GM12878 (cell line): ENCODE results near the gene MRPL53. TPM values are rescaled to one million over a fixed set of nuclear protein-coding genes. Genes with fewer than 3 reads are reported as not detected.

Experiments used
- ATAC-seq: fragments of 200-7000 bp; cut with Tn5 transposase; 3 replicates; pipeline ENCODE4 v1.9.1; 2020; ENCODE audit warnings: mild to moderate bottlenecking, moderate library complexity
- BruUV-seq: library from RNA; stranded (reverse); fragments of 400-500 nt; replicated peaks from 2 replicates; lab custom pipeline; 2021; lab: Mats Ljungman, UMichigan
- CTCF ChIA-PET: fragments of 300-600 bp; sonication (Branson Sonifier 250); formaldehyde crosslinking; extraction: SDS; loops from one replicate; lab custom pipeline; 2021; ENCODE audit warnings: inconsistent platforms; lab: Yijun Ruan, JAX
- POLR2A ChIA-PET: fragments of 350-600 bp; formaldehyde crosslinking; extraction: SDS; loops from one replicate; lab custom pipeline; 2021; ENCODE audit warnings: inconsistent platforms; lab: Charles Lee
- RAD21 ChIA-PET: fragments of 300-600 bp; sonication (Branson Sonifier 250); formaldehyde crosslinking; loops from one replicate; lab custom pipeline; 2023; ENCODE audit warnings: antibody characterized with exemption; ENCODE audit not compliant: unreplicated experiment; lab: Charles Lee
- SMC1A ChIA-PET: fragments of 300-600 bp; sonication (Branson Sonifier 250); formaldehyde crosslinking; loops from one replicate; lab custom pipeline; 2023; ENCODE audit not compliant: unreplicated experiment, uncharacterized antibody; lab: Charles Lee
- DNase-seq: peaks from one replicate; pipeline ENCODE4 v3.0.0-alpha.2; 2011; ENCODE audit warnings: low read depth, low spot score
- FAIRE-seq: peaks from 3 replicates; lab custom pipeline; 2011; peaks lifted over from hg19 to GRCh38; lab: Jason Lieb, UNC
- H2AFZ ChIP-seq: 2 replicates; pipeline ENCODE4 v1.6.0; 2011; ENCODE audit warnings: low read depth, low read length, control low read depth; ENCODE audit not compliant: control insufficient read depth
- H3K27ac ChIP-seq: 2 replicates; pipeline ENCODE4 v1.5.1; 2011; ENCODE audit warnings: control low read depth; ENCODE audit not compliant: control insufficient read depth, insufficient read depth
- H3K27me3 ChIP-seq, 2 experiments: replicated peaks in 1 of 2; 2 replicates each; pipeline versions ENCODE4 v1.6.0 to v1.6.1; 2011; ENCODE audit warnings: low read length in 1 of 2; ENCODE audit not compliant: control insufficient read depth in 2 of 2, insufficient read depth in 2 of 2
- H3K36me3 ChIP-seq, 2 experiments: 2 replicates each; pipeline ENCODE4 v1.5.1; 2011; ENCODE audit warnings: low read length in 1 of 2; ENCODE audit not compliant: control insufficient read depth in 2 of 2, insufficient read depth in 2 of 2
- H3K4me1 ChIP-seq: 2 replicates; pipeline ENCODE4 v1.6.1; 2011; ENCODE audit warnings: mild to moderate bottlenecking, low read length, moderate library complexity, mixed read lengths; ENCODE audit not compliant: control insufficient read depth, insufficient read depth
- H3K4me2 ChIP-seq: 2 replicates; pipeline ENCODE4 v1.6.0; 2011; ENCODE audit warnings: control low read depth; ENCODE audit not compliant: control insufficient read depth, insufficient read depth
- H3K4me3 ChIP-seq: fragments of 200-600 bp; sonication (generic); 2 replicates; pipeline ENCODE4 v1.5.1; 2016
- H3K79me2 ChIP-seq: 2 replicates; pipeline ENCODE4 v1.6.0; 2011; ENCODE audit warnings: low read length; ENCODE audit not compliant: control insufficient read depth, insufficient read depth
- H3K9ac ChIP-seq: 2 replicates; pipeline ENCODE4 v1.8.0; 2011; ENCODE audit warnings: low read length, control low read depth, mixed read lengths; ENCODE audit not compliant: control insufficient read depth, insufficient read depth
- H3K9me3 ChIP-seq: replicated peaks from 3 replicates; pipeline ENCODE4 v1.5.1; 2011; ENCODE audit warnings: mild to moderate bottlenecking, low read length; ENCODE audit not compliant: control insufficient read depth, insufficient read depth
- H4K20me1 ChIP-seq: 2 replicates; pipeline ENCODE4 v1.6.0; 2011; ENCODE audit not compliant: control insufficient read depth, insufficient read depth
- HDAC6 ChIP-seq: fragments of 200-600 bp; sonication (generic); IDR thresholded peaks from one replicate; pipeline ENCODE4 v1.8.0; 2017; ENCODE audit warnings: antibody characterized with exemption; ENCODE audit not compliant: unreplicated experiment
- LARP7 ChIP-seq: fragments of 450-650 bp; IDR thresholded peaks from 2 replicates; pipeline ENCODE4 v1.6.1; 2017; ENCODE audit warnings: mild to moderate bottlenecking
- MEF2A ChIP-seq: IDR thresholded peaks from 2 replicates; pipeline ENCODE4 v1.6.1; 2011; ENCODE audit warnings: low read depth, mild to moderate bottlenecking, low read length, moderate library complexity; ENCODE audit not compliant: insufficient read depth
- NR2C2 ChIP-seq: IDR thresholded peaks from 2 replicates; pipeline ENCODE4 v1.6.1; 2011; ENCODE audit warnings: borderline replicate concordance, low read depth; ENCODE audit not compliant: control insufficient read depth, insufficient read length
- RAD21 ChIP-seq: IDR thresholded peaks from 2 replicates; pipeline ENCODE4 v1.6.1; 2011; ENCODE audit warnings: mild to moderate bottlenecking, low read depth, low read length, moderate library complexity; ENCODE audit not compliant: insufficient read depth
- SMAD5 ChIP-seq: IDR thresholded peaks from 2 replicates; pipeline ENCODE4 v1.6.1; 2016; ENCODE audit warnings: antibody characterized with exemption, low read depth
- ZNF384 ChIP-seq: IDR thresholded peaks from 2 replicates; pipeline ENCODE4 v1.6.1; 2012; ENCODE audit warnings: low read depth, mild to moderate bottlenecking, low read length, improper control_type of control experiment, borderline replicate concordance
- WGBS: methylation state at CpG from one replicate; pipeline ENCODE4 v1.1.6; 2016; ENCODE audit warnings: low lambda C conversion rate; ENCODE audit not compliant: insufficient replicate concordance, insufficient coverage; ENCODE audit errors: missing lambda C conversion rate; 5-methylcytosine and 5-hydroxymethylcytosine counted together
- in situ Hi-C: fragments of 300-500 bp; cut with MboI; formaldehyde crosslinking; loops from 9 replicates; pipeline ENCODE4 v1.14.3; 2018; ENCODE audit warnings: mixed read lengths
- intact Hi-C: fragments of 100-400 bp; cut with micrococcal nuclease; formaldehyde crosslinking; loops from one replicate; pipeline ENCODE4 v1.14.2; 2022; ENCODE audit not compliant: unreplicated experiment
- polyA plus RNA-seq, 11 experiments: library from polyadenylated mRNA; depleted of rRNA in 4 of 11; unstranded in 6 of 11; stranded (reverse) in 5 of 11; fragments of >200 nt; fragmentation: Nextera tagmentation in 4 of 11; fragmentation: Illumina TruSeq in 1 of 11; extraction: Ambion mirVana in 4 of 11; extraction: Trizol in 1 of 11; gene quantifications; 1 replicate in 1 of 11; 2 replicates in 10 of 11; pipeline versions ENCODE4 v1.2.1 to v1.2.3, GENCODE V29; 2011 to 2016; ENCODE audit warnings: inconsistent platforms in 2 of 11, missing spikeins in 2 of 11, low read depth in 1 of 11
- total RNA-seq, 4 experiments: library from RNA; depleted of rRNA in 3 of 4; stranded (reverse); fragments of >200 nt in 3 of 4; fragmentation: Illumina TruSeq in 1 of 4; extraction: Trizol in 1 of 4; gene quantifications; 2 replicates each; pipeline versions ENCODE4 v1.2.1 to v1.2.3, GENCODE V29; 2013 to 2021
- TF ChIP-seq, protein P1 (sequence below): fragments of 450-650 bp; IDR thresholded peaks from 2 replicates; pipeline ENCODE4 v1.6.1; 2017; ENCODE audit warnings: mild to moderate bottlenecking, moderate library complexity
- TF ChIP-seq, protein P2 (sequence below): IDR thresholded peaks from 2 replicates; pipeline ENCODE4 v1.6.1; 2011; ENCODE audit warnings: low read depth, low read length, improper control_type of control experiment, borderline replicate concordance
- TF ChIP-seq, protein P3 (sequence below): fragments of 450-650 bp; formaldehyde crosslinking; IDR thresholded peaks from 2 replicates; pipeline ENCODE4 v1.4.0; 2022; ENCODE audit warnings: mild to moderate bottlenecking, moderate library complexity
- TF ChIP-seq, protein P4 (sequence below): fragments of 450-650 bp; IDR thresholded peaks from 2 replicates; pipeline ENCODE4 v1.6.1; 2017; ENCODE audit warnings: antibody characterized with exemption, mild to moderate bottlenecking, moderate library complexity

Gene MRPL53
- total and polyA plus RNA-seq, 10 of the 15 experiments (the other 5 are each of a cell fraction or from before 2014, with no cell fraction given) = 15.1 to 167 (median 80.9) TPM

DNA sequence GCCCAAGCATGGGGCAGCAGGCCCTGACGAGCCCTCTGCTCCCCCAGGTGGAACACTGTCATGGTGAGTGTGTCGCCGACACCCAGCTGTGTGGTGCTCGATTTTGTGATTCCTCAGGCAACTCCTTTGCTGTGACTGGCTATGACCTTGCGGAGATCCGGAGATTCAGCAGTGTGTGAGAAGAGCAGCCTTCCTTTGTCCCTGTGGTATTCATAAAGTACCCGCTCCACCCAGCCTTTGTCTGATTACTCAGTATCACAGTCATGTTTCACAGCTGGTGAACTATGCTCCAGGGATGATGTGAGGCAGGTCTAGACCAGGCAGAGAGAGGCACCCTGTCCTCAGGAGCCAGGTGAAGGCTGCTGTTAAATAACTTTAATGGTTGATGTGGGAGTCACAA is 47.0 kb downstream of the MRPL53 start:
- RAD21 ChIA-PET = no interaction called here
- no peak overlapping the region for H3K9ac ChIP-seq
- no peak for ATAC-seq
- no peak overlapping the region for H3K4me3 ChIP-seq
- no peak overlapping the region for H2AFZ ChIP-seq
- in situ Hi-C loops = no loop called here
- no TSS peak for BruUV-seq
- no peak overlapping the region for H3K27ac ChIP-seq
- no peak overlapping the region for H3K4me2 ChIP-seq
- no peaks in the 10 kb centered on the region for H4K20me1 ChIP-seq
- H3K79me2 ChIP-seq = peaks cover 9% of the 10 kb centered on the region
- H3K4me1 ChIP-seq = peaks cover 8% of the 10 kb centered on the region; the same call in 1 of the 2 replicates
- POLR2A ChIA-PET = no interaction called here
- H3K36me3 ChIP-seq = peaks cover 0 to 12% of the 10 kb centered on the region in 2 experiments; a peak in 1 of 4 replicates
- no peak for DNase-seq
- no peak for FAIRE-seq
- H3K9me3 ChIP-seq = no peaks in the 10 kb centered on the region
- 89% methylated on average over 7 of the region's 7 CpGs for WGBS
- SMC1A ChIA-PET = interaction anchor here (0.9 kb wide), 1 partner anchor 16 kb away, joined by 3 read pairs; no protein-coding TSS in a partner anchor
- intact Hi-C loops = no loop called here
- CTCF ChIA-PET = no interaction called here
- no peaks in the 10 kb centered on the region for H3K27me3 ChIP-seq
- TF ChIP-seq LARP7 = no peak
- TF ChIP-seq, protein P1, sequence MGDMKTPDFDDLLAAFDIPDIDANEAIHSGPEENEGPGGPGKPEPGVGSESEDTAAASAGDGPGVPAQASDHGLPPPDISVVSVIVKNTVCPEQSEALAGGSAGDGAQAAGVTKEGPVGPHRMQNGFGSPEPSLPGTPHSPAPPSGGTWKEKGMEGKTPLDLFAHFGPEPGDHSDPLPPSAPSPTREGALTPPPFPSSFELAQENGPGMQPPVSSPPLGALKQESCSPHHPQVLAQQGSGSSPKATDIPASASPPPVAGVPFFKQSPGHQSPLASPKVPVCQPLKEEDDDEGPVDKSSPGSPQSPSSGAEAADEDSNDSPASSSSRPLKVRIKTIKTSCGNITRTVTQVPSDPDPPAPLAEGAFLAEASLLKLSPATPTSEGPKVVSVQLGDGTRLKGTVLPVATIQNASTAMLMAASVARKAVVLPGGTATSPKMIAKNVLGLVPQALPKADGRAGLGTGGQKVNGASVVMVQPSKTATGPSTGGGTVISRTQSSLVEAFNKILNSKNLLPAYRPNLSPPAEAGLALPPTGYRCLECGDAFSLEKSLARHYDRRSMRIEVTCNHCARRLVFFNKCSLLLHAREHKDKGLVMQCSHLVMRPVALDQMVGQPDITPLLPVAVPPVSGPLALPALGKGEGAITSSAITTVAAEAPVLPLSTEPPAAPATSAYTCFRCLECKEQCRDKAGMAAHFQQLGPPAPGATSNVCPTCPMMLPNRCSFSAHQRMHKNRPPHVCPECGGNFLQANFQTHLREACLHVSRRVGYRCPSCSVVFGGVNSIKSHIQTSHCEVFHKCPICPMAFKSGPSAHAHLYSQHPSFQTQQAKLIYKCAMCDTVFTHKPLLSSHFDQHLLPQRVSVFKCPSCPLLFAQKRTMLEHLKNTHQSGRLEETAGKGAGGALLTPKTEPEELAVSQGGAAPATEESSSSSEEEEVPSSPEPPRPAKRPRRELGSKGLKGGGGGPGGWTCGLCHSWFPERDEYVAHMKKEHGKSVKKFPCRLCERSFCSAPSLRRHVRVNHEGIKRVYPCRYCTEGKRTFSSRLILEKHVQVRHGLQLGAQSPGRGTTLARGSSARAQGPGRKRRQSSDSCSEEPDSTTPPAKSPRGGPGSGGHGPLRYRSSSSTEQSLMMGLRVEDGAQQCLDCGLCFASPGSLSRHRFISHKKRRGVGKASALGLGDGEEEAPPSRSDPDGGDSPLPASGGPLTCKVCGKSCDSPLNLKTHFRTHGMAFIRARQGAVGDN = no peak
- TF ChIP-seq SMAD5 = no peak
- no peak for TF ChIP-seq NR2C2
- no peak for TF ChIP-seq ZNF384
- TF ChIP-seq RAD21 = no peak
- TF ChIP-seq, protein P2, sequence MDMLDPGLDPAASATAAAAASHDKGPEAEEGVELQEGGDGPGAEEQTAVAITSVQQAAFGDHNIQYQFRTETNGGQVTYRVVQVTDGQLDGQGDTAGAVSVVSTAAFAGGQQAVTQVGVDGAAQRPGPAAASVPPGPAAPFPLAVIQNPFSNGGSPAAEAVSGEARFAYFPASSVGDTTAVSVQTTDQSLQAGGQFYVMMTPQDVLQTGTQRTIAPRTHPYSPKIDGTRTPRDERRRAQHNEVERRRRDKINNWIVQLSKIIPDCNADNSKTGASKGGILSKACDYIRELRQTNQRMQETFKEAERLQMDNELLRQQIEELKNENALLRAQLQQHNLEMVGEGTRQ = no peak
- TF ChIP-seq HDAC6 = no peak
- no peak for TF ChIP-seq MEF2A
- TF ChIP-seq, protein P3, sequence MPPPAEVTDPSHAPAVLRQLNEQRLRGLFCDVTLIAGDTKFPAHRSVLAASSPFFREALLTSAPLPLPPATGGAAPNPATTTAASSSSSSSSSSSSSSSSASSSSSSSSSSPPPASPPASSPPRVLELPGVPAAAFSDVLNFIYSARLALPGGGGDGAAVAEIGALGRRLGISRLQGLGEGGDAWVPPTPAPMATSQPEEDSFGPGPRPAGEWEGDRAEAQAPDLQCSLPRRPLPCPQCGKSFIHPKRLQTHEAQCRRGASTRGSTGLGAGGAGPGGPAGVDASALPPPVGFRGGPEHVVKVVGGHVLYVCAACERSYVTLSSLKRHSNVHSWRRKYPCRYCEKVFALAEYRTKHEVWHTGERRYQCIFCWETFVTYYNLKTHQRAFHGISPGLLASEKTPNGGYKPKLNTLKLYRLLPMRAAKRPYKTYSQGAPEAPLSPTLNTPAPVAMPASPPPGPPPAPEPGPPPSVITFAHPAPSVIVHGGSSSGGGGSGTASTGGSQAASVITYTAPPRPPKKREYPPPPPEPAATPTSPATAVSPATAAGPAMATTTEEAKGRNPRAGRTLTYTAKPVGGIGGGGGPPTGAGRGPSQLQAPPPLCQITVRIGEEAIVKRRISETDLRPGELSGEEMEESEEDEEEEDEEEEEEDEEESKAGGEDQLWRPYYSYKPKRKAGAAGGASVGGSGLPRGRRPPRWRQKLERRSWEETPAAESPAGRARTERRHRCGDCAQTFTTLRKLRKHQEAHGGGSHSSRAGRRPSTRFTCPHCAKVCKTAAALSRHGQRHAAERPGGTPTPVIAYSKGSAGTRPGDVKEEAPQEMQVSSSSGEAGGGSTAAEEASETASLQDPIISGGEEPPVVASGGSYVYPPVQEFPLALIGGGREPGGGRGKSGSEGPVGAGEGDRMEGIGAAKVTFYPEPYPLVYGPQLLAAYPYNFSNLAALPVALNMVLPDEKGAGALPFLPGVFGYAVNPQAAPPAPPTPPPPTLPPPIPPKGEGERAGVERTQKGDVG (CRISPR knock-in tag) = no peak
- TF ChIP-seq, protein P4, sequence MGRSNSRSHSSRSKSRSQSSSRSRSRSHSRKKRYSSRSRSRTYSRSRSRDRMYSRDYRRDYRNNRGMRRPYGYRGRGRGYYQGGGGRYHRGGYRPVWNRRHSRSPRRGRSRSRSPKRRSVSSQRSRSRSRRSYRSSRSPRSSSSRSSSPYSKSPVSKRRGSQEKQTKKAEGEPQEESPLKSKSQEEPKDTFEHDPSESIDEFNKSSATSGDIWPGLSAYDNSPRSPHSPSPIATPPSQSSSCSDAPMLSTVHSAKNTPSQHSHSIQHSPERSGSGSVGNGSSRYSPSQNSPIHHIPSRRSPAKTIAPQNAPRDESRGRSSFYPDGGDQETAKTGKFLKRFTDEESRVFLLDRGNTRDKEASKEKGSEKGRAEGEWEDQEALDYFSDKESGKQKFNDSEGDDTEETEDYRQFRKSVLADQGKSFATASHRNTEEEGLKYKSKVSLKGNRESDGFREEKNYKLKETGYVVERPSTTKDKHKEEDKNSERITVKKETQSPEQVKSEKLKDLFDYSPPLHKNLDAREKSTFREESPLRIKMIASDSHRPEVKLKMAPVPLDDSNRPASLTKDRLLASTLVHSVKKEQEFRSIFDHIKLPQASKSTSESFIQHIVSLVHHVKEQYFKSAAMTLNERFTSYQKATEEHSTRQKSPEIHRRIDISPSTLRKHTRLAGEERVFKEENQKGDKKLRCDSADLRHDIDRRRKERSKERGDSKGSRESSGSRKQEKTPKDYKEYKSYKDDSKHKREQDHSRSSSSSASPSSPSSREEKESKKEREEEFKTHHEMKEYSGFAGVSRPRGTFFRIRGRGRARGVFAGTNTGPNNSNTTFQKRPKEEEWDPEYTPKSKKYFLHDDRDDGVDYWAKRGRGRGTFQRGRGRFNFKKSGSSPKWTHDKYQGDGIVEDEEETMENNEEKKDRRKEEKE = no peak
- TF ChIP-seq, all 136 proteins: peak for 0
